Sigmoid colon (tissue), 7 donors: ENCODE results near the gene PPL. TPM values are rescaled to one million over a fixed set of nuclear protein-coding genes. Genes with fewer than 3 reads are reported as not detected.

Experiments
- DNase-seq: peaks from one replicate; pipeline ENCODE4 v3.0.0-alpha.2; 2019
- H3K27ac ChIP-seq, 4 donors: fragments of 200-600 bp; sonication (generic); one replicate each; pipeline ENCODE4 v1.5.1; 2016 to 2019; ENCODE audit warnings: mild to moderate bottlenecking in 1 of 4
- H3K27me3 ChIP-seq, 3 donors: fragments of 200-600 bp; sonication (generic); one replicate each; pipeline ENCODE4 v1.5.1; 2019; ENCODE audit warnings: mild to moderate bottlenecking in 1 of 3
- H3K36me3 ChIP-seq, 4 donors: fragments of 200-600 bp; sonication (generic); one replicate each; pipeline ENCODE4 v1.5.1; 2016 to 2019
- H3K4me1 ChIP-seq, 4 donors: fragments of 200-600 bp; sonication (generic); one replicate each; pipeline ENCODE4 v1.5.1; 2017 to 2019
- H3K4me3 ChIP-seq, 4 donors: fragments of 200-600 bp; sonication (generic); one replicate each; pipeline ENCODE4 v1.5.1; 2017 to 2019; ENCODE audit warnings: mild to moderate bottlenecking in 2 of 4, moderate library complexity in 1 of 4
- H3K9me3 ChIP-seq, 4 donors: fragments of 200-600 bp in 3 of 4; sonication (generic) in 3 of 4; one replicate each; pipeline versions ENCODE4 v1.5.1 to v1.6.1; 2013 to 2019
- EP300 ChIP-seq, 4 donors: sonication (generic); formaldehyde crosslinking; IDR thresholded peaks; one replicate each; pipeline ENCODE4 v1.6.1; 2017; ENCODE audit warnings: antibody characterized with exemption in 4 of 4
- POLR2A ChIP-seq, 2 donors: fragments of 450-650 bp; IDR thresholded peaks; one replicate each; pipeline ENCODE4 v1.6.1; 2016; ENCODE audit warnings: antibody characterized with exemption in 2 of 2, mild to moderate bottlenecking in 2 of 2, moderate library complexity in 2 of 2
- POLR2AphosphoS5 ChIP-seq, 4 donors: sonication (generic); formaldehyde crosslinking; IDR thresholded peaks; one replicate each; pipeline ENCODE4 v1.6.1; 2017; ENCODE audit warnings: antibody characterized with exemption in 4 of 4
- WGBS, 2 donors: extraction: QIAGEN DNeasy Blood & Tissue Kit; methylation state at CpG; one replicate each; pipeline ENCODE4 v1.1.7; 2013; 5-methylcytosine and 5-hydroxymethylcytosine counted together
- intact Hi-C: fragments of 100-400 bp; cut with DNase I; formaldehyde crosslinking; loops from one replicate; pipeline ENCODE4 v1.15.1; 2023
- polyA plus RNA-seq, 3 donors: library from polyadenylated mRNA; stranded (reverse); fragments of 200-250 nt; gene quantifications; one replicate each; pipeline ENCODE4 v1.2.3, GENCODE V29; 2013
- total RNA-seq, 4 donors: library from RNA; depleted of rRNA; stranded (reverse); fragments of >200 nt; gene quantifications; one replicate each; pipeline ENCODE4 v1.1.0, GENCODE V29; 2016
- TF ChIP-seq, protein P1 (sequence below), 4 experiments: fragments of 450-650 bp in 3 of 4; fragments of 200-600 bp in 1 of 4; IDR thresholded peaks; one replicate each; pipeline ENCODE4 v1.5.1; 2016 to 2019; ENCODE audit warnings: antibody characterized with exemption in 4 of 4, mild to moderate bottlenecking in 3 of 4, moderate library complexity in 2 of 4
- donor health status: healthy with polysubstance abuse.
- donor health status: Bipolar disorder and iron deficiency.
- donor health status: healthy.

PPL gene, protein sequence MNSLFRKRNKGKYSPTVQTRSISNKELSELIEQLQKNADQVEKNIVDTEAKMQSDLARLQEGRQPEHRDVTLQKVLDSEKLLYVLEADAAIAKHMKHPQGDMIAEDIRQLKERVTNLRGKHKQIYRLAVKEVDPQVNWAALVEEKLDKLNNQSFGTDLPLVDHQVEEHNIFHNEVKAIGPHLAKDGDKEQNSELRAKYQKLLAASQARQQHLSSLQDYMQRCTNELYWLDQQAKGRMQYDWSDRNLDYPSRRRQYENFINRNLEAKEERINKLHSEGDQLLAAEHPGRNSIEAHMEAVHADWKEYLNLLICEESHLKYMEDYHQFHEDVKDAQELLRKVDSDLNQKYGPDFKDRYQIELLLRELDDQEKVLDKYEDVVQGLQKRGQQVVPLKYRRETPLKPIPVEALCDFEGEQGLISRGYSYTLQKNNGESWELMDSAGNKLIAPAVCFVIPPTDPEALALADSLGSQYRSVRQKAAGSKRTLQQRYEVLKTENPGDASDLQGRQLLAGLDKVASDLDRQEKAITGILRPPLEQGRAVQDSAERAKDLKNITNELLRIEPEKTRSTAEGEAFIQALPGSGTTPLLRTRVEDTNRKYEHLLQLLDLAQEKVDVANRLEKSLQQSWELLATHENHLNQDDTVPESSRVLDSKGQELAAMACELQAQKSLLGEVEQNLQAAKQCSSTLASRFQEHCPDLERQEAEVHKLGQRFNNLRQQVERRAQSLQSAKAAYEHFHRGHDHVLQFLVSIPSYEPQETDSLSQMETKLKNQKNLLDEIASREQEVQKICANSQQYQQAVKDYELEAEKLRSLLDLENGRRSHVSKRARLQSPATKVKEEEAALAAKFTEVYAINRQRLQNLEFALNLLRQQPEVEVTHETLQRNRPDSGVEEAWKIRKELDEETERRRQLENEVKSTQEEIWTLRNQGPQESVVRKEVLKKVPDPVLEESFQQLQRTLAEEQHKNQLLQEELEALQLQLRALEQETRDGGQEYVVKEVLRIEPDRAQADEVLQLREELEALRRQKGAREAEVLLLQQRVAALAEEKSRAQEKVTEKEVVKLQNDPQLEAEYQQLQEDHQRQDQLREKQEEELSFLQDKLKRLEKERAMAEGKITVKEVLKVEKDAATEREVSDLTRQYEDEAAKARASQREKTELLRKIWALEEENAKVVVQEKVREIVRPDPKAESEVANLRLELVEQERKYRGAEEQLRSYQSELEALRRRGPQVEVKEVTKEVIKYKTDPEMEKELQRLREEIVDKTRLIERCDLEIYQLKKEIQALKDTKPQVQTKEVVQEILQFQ (N-terminal part only)
- total RNA-seq (10 to 100 TPM; 10.3 to 42.9 (median 37.0) TPM), polyA plus RNA-seq (10 to 100 TPM in 1 of 3 donors, 1 to 10 TPM in 2; 4.6 to 27.0 (median 8.3) TPM)

GRCh38 chr16:4936991-4937781 is at the start of gene PPL:
Gene PPL (minus strand): TSS chr16:4937148. CDS start chr16:4937045, 103 bp downstream.
- intact Hi-C loops: no loop called here
- Histone ChIP-seq H3K27ac (peak within 1 kb of the TSS; percentile 48 to 71 (median 67)), H3K4me3 (peak within 1 kb of the TSS; percentile 26 to 61 (median 56)), H3K4me1 (peaks cover 0 to 25% (median 19%) of the 10 kb centered on the region in 4 donors), H3K9me3 (no peaks in the 10 kb centered on the region), H3K27me3 (peaks cover 0 to 26% (median 15%) of the 10 kb centered on the region in 3 donors), H3K36me3 (no peaks in the 10 kb centered on the region)
- 2 to 7% methylated on average over 76 of the region's 76 CpGs for WGBS, 2 donors
- TF ChIP-seq EP300 (IDR thresholded peaks at IDR 0.05) (no peak), POLR2A (IDR thresholded peaks at IDR 0.05) (no peak), POLR2AphosphoS5 (IDR thresholded peaks at IDR 0.05) (no peak)
- TF ChIP-seq, protein P1, sequence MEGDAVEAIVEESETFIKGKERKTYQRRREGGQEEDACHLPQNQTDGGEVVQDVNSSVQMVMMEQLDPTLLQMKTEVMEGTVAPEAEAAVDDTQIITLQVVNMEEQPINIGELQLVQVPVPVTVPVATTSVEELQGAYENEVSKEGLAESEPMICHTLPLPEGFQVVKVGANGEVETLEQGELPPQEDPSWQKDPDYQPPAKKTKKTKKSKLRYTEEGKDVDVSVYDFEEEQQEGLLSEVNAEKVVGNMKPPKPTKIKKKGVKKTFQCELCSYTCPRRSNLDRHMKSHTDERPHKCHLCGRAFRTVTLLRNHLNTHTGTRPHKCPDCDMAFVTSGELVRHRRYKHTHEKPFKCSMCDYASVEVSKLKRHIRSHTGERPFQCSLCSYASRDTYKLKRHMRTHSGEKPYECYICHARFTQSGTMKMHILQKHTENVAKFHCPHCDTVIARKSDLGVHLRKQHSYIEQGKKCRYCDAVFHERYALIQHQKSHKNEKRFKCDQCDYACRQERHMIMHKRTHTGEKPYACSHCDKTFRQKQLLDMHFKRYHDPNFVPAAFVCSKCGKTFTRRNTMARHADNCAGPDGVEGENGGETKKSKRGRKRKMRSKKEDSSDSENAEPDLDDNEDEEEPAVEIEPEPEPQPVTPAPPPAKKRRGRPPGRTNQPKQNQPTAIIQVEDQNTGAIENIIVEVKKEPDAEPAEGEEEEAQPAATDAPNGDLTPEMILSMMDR (IDR thresholded peaks at IDR 0.05): no peak
- peak; percentile 89 for DNase-seq

GRCh38 chr16:4984174-4984990 is 47.4 kb upstream of the PPL start:
- Histone ChIP-seq H3K4me3 (no peak overlapping the region), H3K4me1 (peaks cover 0 to 11% (median 6%) of the 10 kb centered on the region in 4 donors), H3K9me3 (peaks cover 0 to 4% (median 0%) of the 10 kb centered on the region in 4 donors), H3K36me3 (no peaks in the 10 kb centered on the region), H3K27me3 (peaks cover 14 to 36% (median 20%) of the 10 kb centered on the region in 3 donors), H3K27ac (no peak overlapping the region)
- 73 to 80% methylated on average over 5 of the region's 5 CpGs for WGBS, 2 donors
- no peak for DNase-seq
- TF ChIP-seq POLR2AphosphoS5 (IDR thresholded peaks at IDR 0.05) (no peak), EP300 (IDR thresholded peaks at IDR 0.05) (no peak), POLR2A (IDR thresholded peaks at IDR 0.05) (no peak)
- TF ChIP-seq, protein P1 (IDR thresholded peaks at IDR 0.05): no peak
- intact Hi-C loops: no loop called here

GRCh38 chr16:4982056-4982867 is 45.3 kb upstream of the PPL start:
- H3K36me3 ChIP-seq: no peaks in the 10 kb centered on the region
- no peak overlapping the region for H3K4me3 ChIP-seq
- no peak for DNase-seq

More at GRCh38 chr16:4982056-4982867, 45.3 kb upstream of the PPL start:
- peaks cover 2 to 15% (median 3%) of the 10 kb centered on the region in 3 donors for H3K27me3 ChIP-seq
- 63 to 75% methylated on average over 20 of the region's 20 CpGs for WGBS, 2 donors
- intact Hi-C loops: no loop called here
- H3K4me1 ChIP-seq: peaks cover 0 to 5% (median 0%) of the 10 kb centered on the region in 4 donors
- H3K9me3 ChIP-seq: peaks cover 0 to 4% (median 0%) of the 10 kb centered on the region in 4 donors
- no peak overlapping the region for H3K27ac ChIP-seq
- TF ChIP-seq, protein P1 (IDR thresholded peaks at IDR 0.05): no peak
- TF ChIP-seq POLR2AphosphoS5 (IDR thresholded peaks at IDR 0.05): no peak
